Body of pancreas (tissue), 4 donors: ENCODE measurements around the gene AMMECR1.

ENCODE experiments used
- CTCF ChIP-seq, 7 experiments: fragments of 450-650 bp in 4 of 7; fragments of 200-600 bp in 3 of 7; sonication (generic) in 3 of 7; IDR thresholded peaks; one replicate each; pipeline ENCODE4 v1.5.1; 2016 to 2019; ENCODE audit warnings: antibody characterized with exemption in 7 of 7
- POLR2A ChIP-seq, 3 donors: fragments of 450-650 bp; IDR thresholded peaks; one replicate each; pipeline ENCODE4 v1.6.1; 2016; ENCODE audit warnings: antibody characterized with exemption in 3 of 3, mild to moderate bottlenecking in 2 of 3

GRCh38 chrX:110167952-110168451 lies 149.9 kb downstream of the AMMECR1 start:
- TF ChIP-seq CTCF (IDR thresholded peaks at IDR 0.05) (peak in 6 of 7 experiments; percentile 31 to 47 (median 40)), POLR2A (IDR thresholded peaks at IDR 0.05) (no peak)
